Right ventricle myocardium superior (tissue), 1 donor: ENCODE results near the gene GPR137. TPM values are rescaled to one million over a fixed set of nuclear protein-coding genes. Genes with fewer than 3 reads are reported as not detected.

ENCODE experiments used
- ATAC-seq: fragments of 200-7000 bp; cut with Tn5 transposase; one replicate; pipeline ENCODE4 v1.9.1; 2020; ENCODE audit warnings: mild to moderate bottlenecking; ENCODE audit not compliant: poor library complexity
- DNase-seq: peaks from one replicate; pipeline ENCODE4 v3.0.0-alpha.2; 2020
- intact Hi-C: fragments of 100-400 bp; cut with DNase I; formaldehyde crosslinking; loops from one replicate; pipeline ENCODE4 v1.11.2; 2022
- total RNA-seq: library from RNA; stranded (reverse); fragmentation: NEBNext Ultra II Directional; extraction: Animal tissue kit (Norgen Biotek cat#: 25700); gene quantifications from one replicate; pipeline ENCODE4 v1.2.1, GENCODE V29; 2021
- donor health status: DM: no; HTN: yes; CAD: no; lungs with severe emphysema.

GPR137 gene
- total RNA-seq, 1 donor from 2014 or later = 28.5 TPM

GRCh38 chr11:64247729-64248531 lies 37.7 kb upstream of the GPR137 start:
- DNase-seq = no peak
- peak; percentile 2 for ATAC-seq
- intact Hi-C loops = no loop called here

GRCh38 chr11:64248578-64248977 lies 37.1 kb upstream of the GPR137 start:
- no peak for DNase-seq
- intact Hi-C loops = no loop called here

GRCh38 chr11:64249038-64249437 lies 36.6 kb upstream of the GPR137 start:
- intact Hi-C loops = no loop called here
- ATAC-seq = no peak

More at GRCh38 chr11:64248578-64248977, 37.1 kb upstream of the GPR137 start:
- no peak for ATAC-seq

GRCh38 chr11:64249563-64250414 lies 35.9 kb upstream of the GPR137 start:
- DNase-seq (no peak), ATAC-seq (no peak)
- intact Hi-C loops = no loop called here

More at GRCh38 chr11:64249038-64249437, 36.6 kb upstream of the GPR137 start:
- no peak for DNase-seq

- ATAC-seq = no peak
- DNase-seq = no peak
- intact Hi-C loops = no loop called here
Measured at GRCh38 chr11:64250415-64251015, 35.1 kb upstream of the GPR137 start.

GRCh38 chr11:64251016-64251752 lies 34.5 kb upstream of the GPR137 start, which contains the start of gene PLCB3:
Gene PLCB3 (plus strand): TSS chr11:64251530. CDS start chr11:64251650, 120 bp downstream.
- ATAC-seq (peak; percentile 65), DNase-seq (peak; percentile 73)
- intact Hi-C loops = no loop called here

GRCh38 chr11:64251753-64252002 lies 34.0 kb upstream of the GPR137 start:
- intact Hi-C loops = no loop called here
- no peak for DNase-seq
- ATAC-seq = no peak

- no peak for DNase-seq
- intact Hi-C loops = no loop called here
- peak; percentile 5 for ATAC-seq
Measured at GRCh38 chr11:64252003-64252872, 33.4 kb upstream of the GPR137 start.

GRCh38 chr11:64253043-64253442 lies 32.6 kb upstream of the GPR137 start:
- ATAC-seq (no peak), DNase-seq (no peak)
- intact Hi-C loops = no loop called here

GRCh38 chr11:64253481-64253880 lies 32.2 kb upstream of the GPR137 start:
- ATAC-seq = no peak
- no peak for DNase-seq
- intact Hi-C loops = no loop called here

GRCh38 chr11:64254326-64254725 lies 31.3 kb upstream of the GPR137 start:
- ATAC-seq (no peak), DNase-seq (no peak)
- intact Hi-C loops = no loop called here

- intact Hi-C loops = no loop called here
- ATAC-seq (no peak), DNase-seq (no peak)
Measured at GRCh38 chr11:64255135-64256128, 30.2 kb upstream of the GPR137 start.

- intact Hi-C loops = no loop called here
- ATAC-seq = no peak
Measured at GRCh38 chr11:64256300-64256699, 29.3 kb upstream of the GPR137 start.

GRCh38 chr11:64258356-64258755 lies 27.3 kb upstream of the GPR137 start:
- intact Hi-C loops = no loop called here
- ATAC-seq (no peak), DNase-seq (no peak)

More at GRCh38 chr11:64256300-64256699, 29.3 kb upstream of the GPR137 start:
- DNase-seq = no peak

GRCh38 chr11:64258946-64259532 lies 26.6 kb upstream of the GPR137 start:
- intact Hi-C loops = no loop called here
- no peak for DNase-seq
- no peak for ATAC-seq

- DNase-seq (no peak), ATAC-seq (no peak)
- intact Hi-C loops = no loop called here
Measured at GRCh38 chr11:64259533-64260067, 26.0 kb upstream of the GPR137 start.
